GM03348 (cell line): Measurements from ENCODE around the gene PACS2.

ENCODE experiments used
- DNase-seq: peaks from one replicate; pipeline ENCODE4 v3.0.0; 2012; ENCODE audit warnings: low spot score

Gene PACS2

DNA sequence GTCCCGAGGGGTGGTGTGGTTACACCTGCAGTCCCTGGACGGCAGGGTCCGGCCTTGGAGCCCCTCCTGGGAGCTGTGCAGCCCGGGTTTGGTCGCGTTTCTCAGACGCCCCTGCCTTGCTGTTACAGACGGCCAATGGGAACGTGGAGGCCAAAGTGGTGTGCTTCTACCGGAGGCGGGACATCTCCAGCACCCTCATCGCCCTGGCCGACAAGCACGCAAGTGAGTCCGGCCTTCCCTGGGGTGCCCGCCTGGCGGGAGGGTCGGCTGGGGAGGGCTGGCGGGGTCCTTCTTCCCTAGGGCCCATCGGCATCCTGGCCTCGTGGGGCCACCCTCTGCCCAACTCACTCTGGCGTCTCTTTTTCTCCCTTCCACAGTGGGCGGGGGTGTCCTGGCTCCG lies 130.7 kb downstream of the PACS2 start:
- DNase-seq = no peak

DNA sequence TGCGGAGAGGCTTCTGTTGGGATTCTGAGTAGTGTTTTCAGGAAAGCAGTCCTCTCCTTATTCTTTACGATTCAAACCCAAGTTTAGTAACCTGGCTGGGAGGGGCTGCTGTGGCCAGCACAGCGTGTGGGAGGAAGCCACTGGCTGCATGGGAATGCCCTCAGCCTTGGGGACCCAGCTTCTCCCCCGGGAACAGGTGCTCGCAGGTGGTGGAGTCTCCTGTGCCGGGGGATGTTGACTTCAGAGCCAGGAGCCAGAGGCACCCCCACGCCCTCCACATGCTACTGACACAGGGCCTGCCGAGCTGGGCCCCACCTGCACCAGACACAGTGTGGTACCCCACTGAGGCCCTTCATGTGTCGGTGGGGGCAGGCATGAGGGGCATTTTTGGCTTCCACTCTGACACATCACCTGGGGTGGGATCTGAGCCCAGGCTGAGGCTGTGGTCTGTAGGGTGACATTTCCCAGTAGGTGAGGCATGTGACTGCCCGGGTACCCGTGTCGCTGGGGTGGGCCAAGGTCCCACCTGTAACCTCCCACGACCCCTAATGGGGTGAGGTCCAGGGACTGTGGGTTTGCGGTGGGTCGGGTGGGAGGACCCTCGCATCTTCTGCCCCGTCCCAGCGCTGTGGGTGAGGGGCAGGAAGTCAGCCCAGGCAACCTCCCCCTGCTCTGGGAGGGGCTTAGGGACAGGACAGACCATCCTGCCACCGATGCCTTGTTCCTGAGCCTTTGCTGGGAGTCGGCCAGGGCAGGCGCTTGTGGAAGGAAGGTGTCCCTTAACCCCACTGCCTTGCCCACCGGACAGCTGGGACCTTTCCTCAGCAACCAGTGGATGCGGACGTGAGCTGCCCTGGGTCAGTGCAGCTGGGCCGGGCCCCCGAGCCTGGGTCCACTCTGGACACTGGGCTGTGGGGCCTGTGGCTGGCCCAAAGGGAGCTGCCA lies 131.6 kb downstream of the PACS2 start:
- no peak for DNase-seq

- DNase-seq = no peak
Observed at GRCh38 chr14:105446971-105447370, 132.4 kb downstream of the PACS2 start.
